ENCODE data around the gene CORO2A.

CORO2A gene

DNA sequence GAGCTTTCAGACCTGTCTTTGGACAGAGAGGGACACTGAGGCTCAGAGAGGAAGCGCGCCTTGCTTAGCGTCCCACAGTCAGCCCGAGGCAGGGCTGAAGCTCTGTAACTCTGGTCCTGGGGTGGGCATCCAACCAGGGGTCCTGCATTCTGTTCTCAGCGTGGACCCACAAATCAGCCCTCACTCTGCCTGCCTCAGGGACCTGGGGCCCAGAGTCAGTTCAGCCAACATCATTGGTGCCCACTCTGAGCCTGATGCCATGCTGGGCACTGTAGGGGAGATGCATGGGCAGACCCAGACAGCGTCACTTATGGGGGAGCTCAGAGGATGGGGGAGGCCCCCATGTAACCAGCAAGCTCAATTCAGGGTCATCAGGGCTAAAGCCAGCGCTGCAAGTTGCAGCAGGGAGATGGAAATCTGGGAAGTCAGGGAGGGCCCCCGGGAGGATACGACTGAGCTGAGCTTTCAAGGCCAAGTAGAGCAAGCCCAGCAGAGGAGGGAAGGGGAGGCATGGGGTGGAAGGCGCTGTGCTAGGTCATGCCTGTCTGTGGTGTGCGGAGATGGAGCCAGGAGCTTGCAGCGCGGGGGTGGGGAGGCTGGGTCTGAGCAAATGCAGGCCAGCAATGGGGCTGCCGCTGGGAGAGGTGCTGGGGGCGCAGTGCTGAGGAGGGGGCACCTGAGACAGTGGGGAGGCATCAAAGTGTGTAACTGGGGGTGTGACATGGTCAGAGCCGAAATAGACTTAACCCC lies 21.1 kb downstream of the CORO2A start:
- H3K27ac ChIP-seq (ENCODE audit: low read depth, low read length): no peak overlapping the region
- H3K27me3 ChIP-seq (ENCODE audit: control insufficient read depth, insufficient read depth, low read length): no peaks in the 10 kb centered on the region
- no peak overlapping the region for H3K9ac ChIP-seq (ENCODE audit: low read depth, low read length)
- H3K9me3 ChIP-seq (ENCODE audit: control insufficient read depth, insufficient read depth, low read length): no peaks in the 10 kb centered on the region
- no peaks in the 10 kb centered on the region for H3K36me3 ChIP-seq (ENCODE audit: control insufficient read depth, insufficient read depth, low read length)
- no peak overlapping the region for H3K4me3 ChIP-seq (ENCODE audit: low read depth, low read length)
- peaks cover 32% of the 10 kb centered on the region for H3K4me1 ChIP-seq (ENCODE audit: control insufficient read depth, insufficient read depth, low read length)

DNA sequence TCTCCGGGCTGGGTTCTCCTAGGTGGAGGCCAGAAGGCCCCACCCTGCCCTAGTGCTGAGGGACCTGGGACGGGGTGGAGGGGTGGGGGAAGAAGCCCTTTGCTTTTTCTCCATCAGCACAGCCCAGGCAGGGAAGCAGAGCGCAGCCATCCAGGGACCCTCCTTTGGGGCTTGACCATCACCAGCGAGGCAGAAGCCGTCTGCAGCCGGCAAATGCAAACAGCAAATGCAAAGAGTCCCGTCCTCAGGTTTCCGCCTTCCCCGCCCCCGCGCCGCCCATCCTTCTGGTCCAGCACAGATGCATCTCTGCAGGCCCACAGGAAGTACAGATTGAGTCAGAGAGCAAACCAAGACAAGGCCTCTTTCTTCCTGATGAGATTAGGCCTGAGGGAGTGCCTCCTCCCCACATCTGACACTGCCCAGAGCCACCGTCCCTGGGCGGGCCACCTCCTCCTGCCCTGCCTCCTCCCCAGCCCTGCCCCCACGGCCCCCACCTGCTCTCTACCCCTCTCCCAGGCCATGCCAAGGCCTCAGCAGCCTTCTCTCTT lies 23.4 kb downstream of the CORO2A start:
- no peak overlapping the region for H3K4me3 ChIP-seq (ENCODE audit: low read depth, low read length)
- H3K9ac ChIP-seq (ENCODE audit: low read depth, low read length): no peak overlapping the region
- peak overlapping the region; percentile 23 for H3K27ac ChIP-seq (ENCODE audit: low read depth, low read length)
- peaks cover 30% of the 10 kb centered on the region for H3K4me1 ChIP-seq (ENCODE audit: control insufficient read depth, insufficient read depth, low read length)
- no peaks in the 10 kb centered on the region for H3K27me3 ChIP-seq (ENCODE audit: control insufficient read depth, insufficient read depth, low read length)
- no peaks in the 10 kb centered on the region for H3K36me3 ChIP-seq (ENCODE audit: control insufficient read depth, insufficient read depth, low read length)
- H3K9me3 ChIP-seq (ENCODE audit: control insufficient read depth, insufficient read depth, low read length): no peaks in the 10 kb centered on the region

- no peak overlapping the region for H3K9ac ChIP-seq (ENCODE audit: low read depth, low read length)
- no peak overlapping the region for H3K4me3 ChIP-seq (ENCODE audit: low read depth, low read length)
- H3K9me3 ChIP-seq (ENCODE audit: control insufficient read depth, insufficient read depth, low read length): no peaks in the 10 kb centered on the region
- no peaks in the 10 kb centered on the region for H3K36me3 ChIP-seq (ENCODE audit: control insufficient read depth, insufficient read depth, low read length)
- H3K27ac ChIP-seq (ENCODE audit: low read depth, low read length): no peak overlapping the region
- H3K4me1 ChIP-seq (ENCODE audit: control insufficient read depth, insufficient read depth, low read length): peaks cover 30% of the 10 kb centered on the region
- H3K27me3 ChIP-seq (ENCODE audit: control insufficient read depth, insufficient read depth, low read length): no peaks in the 10 kb centered on the region
These were observed 24.2 kb downstream of the CORO2A start for GRCh38 chr9:98168153-98168780.

DNA sequence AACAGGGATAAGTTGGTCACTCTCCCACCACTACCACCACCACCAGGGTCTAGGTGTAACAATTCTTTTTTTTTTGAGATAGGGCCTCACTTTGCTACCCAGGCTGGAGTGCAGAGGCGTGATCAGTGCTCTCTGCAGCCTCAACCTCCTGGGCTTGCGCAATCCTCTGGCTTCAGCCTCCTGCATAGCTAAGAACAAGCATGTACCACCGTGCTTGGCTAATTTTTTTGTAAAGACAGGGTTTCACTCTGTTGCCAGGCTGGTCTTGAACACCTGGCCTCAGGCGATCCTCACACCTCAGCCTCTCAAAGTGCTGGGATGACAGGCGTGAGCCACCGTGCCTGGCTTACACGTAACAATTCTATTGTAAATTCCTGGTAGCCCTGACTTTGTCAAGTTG lies 27.5 kb downstream of the CORO2A start:
- no peak overlapping the region for H3K9ac ChIP-seq (ENCODE audit: low read depth, low read length)
- no peaks in the 10 kb centered on the region for H3K27me3 ChIP-seq (ENCODE audit: control insufficient read depth, insufficient read depth, low read length)
- H3K27ac ChIP-seq (ENCODE audit: low read depth, low read length): no peak overlapping the region
- H3K4me1 ChIP-seq (ENCODE audit: control insufficient read depth, insufficient read depth, low read length): peaks cover 17% of the 10 kb centered on the region
- H3K4me3 ChIP-seq (ENCODE audit: low read depth, low read length): no peak overlapping the region
- H3K9me3 ChIP-seq (ENCODE audit: control insufficient read depth, insufficient read depth, low read length): no peaks in the 10 kb centered on the region
- H3K36me3 ChIP-seq (ENCODE audit: control insufficient read depth, insufficient read depth, low read length): no peaks in the 10 kb centered on the region

DNA sequence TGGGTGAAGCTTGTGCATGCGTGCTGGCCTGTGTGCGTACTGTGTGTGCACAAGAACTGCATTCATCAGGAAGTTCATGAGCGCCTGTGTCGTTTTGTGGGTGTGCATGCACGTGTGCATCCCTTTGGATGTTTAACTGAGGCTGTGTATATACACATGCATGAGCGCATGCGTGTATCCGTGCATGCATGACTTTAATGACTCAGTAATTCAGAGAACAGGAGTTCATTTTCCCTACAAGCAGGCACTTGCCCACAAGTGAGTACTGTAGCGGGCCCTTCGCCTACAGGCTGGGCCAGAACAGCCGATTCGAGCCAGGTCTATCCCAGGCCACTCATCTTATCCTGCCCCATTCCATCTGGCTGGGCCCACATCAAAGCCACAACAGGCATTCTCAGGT lies 29.8 kb downstream of the CORO2A start:
- H3K27ac ChIP-seq (ENCODE audit: low read depth, low read length): no peak overlapping the region
- H3K4me3 ChIP-seq (ENCODE audit: low read depth, low read length): no peak overlapping the region
- H3K9ac ChIP-seq (ENCODE audit: low read depth, low read length): no peak overlapping the region
- H3K36me3 ChIP-seq (ENCODE audit: control insufficient read depth, insufficient read depth, low read length): no peaks in the 10 kb centered on the region
- H3K4me1 ChIP-seq (ENCODE audit: control insufficient read depth, insufficient read depth, low read length): 0 out of 2 replicates have a peak, but pooled peaks cover 3% of the 10 kb centered on the region
- no peaks in the 10 kb centered on the region for H3K27me3 ChIP-seq (ENCODE audit: control insufficient read depth, insufficient read depth, low read length)
- H3K9me3 ChIP-seq (ENCODE audit: control insufficient read depth, insufficient read depth, low read length): no peaks in the 10 kb centered on the region

DNA sequence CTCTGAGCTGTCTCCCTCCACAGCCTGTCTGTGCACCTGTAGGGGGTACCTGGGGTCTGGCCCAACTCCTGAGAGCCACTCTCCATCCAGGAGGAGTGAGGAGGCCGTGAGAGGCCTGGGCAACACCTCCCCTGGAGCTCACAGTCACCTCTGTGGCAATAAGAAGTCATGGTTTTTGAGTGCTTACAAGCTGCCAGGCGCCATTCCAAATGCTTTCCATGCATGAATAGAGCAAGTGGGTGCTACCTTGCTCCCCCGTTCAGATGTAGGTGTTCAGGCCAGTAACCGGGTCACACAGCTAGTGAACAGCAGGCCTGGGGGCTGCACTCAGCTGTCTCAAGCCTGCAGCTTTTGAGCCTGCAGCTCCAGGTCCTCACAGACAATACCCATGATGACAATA lies 30.6 kb downstream of the CORO2A start:
- Histone ChIP-seq H3K4me3 (ENCODE audit: low read depth, low read length) (no peak overlapping the region), H3K4me1 (ENCODE audit: control insufficient read depth, insufficient read depth, low read length) (0 out of 2 replicates have a peak, but pooled peaks cover 3% of the 10 kb centered on the region), H3K9me3 (ENCODE audit: control insufficient read depth, insufficient read depth, low read length) (no peaks in the 10 kb centered on the region), H3K27ac (ENCODE audit: low read depth, low read length) (no peak overlapping the region), H3K27me3 (ENCODE audit: control insufficient read depth, insufficient read depth, low read length) (no peaks in the 10 kb centered on the region), H3K9ac (ENCODE audit: low read depth, low read length) (no peak overlapping the region), H3K36me3 (ENCODE audit: control insufficient read depth, insufficient read depth, low read length) (0 out of 2 replicates have a peak, but pooled peaks cover under 1% of the 10 kb centered on the region)

DNA sequence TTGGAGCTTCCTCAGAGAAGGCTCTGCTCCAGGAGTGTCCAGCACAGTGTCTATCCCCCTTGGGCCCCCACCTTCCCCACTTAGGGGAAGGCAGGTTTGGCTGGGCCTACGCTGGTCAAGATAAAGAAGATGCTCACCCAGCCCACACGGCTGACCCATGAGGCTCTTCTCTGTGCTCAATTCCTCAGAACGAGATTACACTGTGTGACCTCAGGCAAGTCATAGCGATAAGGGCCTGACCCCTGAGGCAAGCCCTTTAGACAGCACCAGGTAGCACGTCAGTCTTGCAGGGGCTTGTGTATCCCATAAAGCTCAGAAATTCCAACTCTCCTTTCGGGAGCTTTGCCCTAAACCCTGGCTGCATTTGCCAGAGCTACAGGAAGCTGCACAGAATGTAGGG lies 32.6 kb downstream of the CORO2A start:
- peaks cover 14% of the 10 kb centered on the region for H3K36me3 ChIP-seq (ENCODE audit: control insufficient read depth, insufficient read depth, low read length)
- no peak overlapping the region for H3K27ac ChIP-seq (ENCODE audit: low read depth, low read length)
- H3K9me3 ChIP-seq (ENCODE audit: control insufficient read depth, insufficient read depth, low read length): no peaks in the 10 kb centered on the region
- H3K4me3 ChIP-seq (ENCODE audit: low read depth, low read length): no peak overlapping the region
- no peaks in the 10 kb centered on the region for H3K4me1 ChIP-seq (ENCODE audit: control insufficient read depth, insufficient read depth, low read length)
- H3K9ac ChIP-seq (ENCODE audit: low read depth, low read length): no peak overlapping the region
- H3K27me3 ChIP-seq (ENCODE audit: control insufficient read depth, insufficient read depth, low read length): no peaks in the 10 kb centered on the region

- no peak overlapping the region for H3K4me3 ChIP-seq (ENCODE audit: low read depth, low read length)
- no peaks in the 10 kb centered on the region for H3K9me3 ChIP-seq (ENCODE audit: control insufficient read depth, insufficient read depth, low read length)
- no peaks in the 10 kb centered on the region for H3K27me3 ChIP-seq (ENCODE audit: control insufficient read depth, insufficient read depth, low read length)
- H3K27ac ChIP-seq (ENCODE audit: low read depth, low read length): no peak overlapping the region
- H3K4me1 ChIP-seq (ENCODE audit: control insufficient read depth, insufficient read depth, low read length): no peaks in the 10 kb centered on the region
- no peak overlapping the region for H3K9ac ChIP-seq (ENCODE audit: low read depth, low read length)
- peaks cover 19% of the 10 kb centered on the region for H3K36me3 ChIP-seq (ENCODE audit: control insufficient read depth, insufficient read depth, low read length)
These were observed 33.1 kb downstream of the CORO2A start for GRCh38 chr9:98159301-98159700.

- Histone ChIP-seq H3K4me3 (ENCODE audit: low read depth, low read length) (no peak overlapping the region), H3K36me3 (ENCODE audit: control insufficient read depth, insufficient read depth, low read length) (peaks cover 20% of the 10 kb centered on the region), H3K9ac (ENCODE audit: low read depth, low read length) (no peak overlapping the region), H3K9me3 (ENCODE audit: control insufficient read depth, insufficient read depth, low read length) (no peaks in the 10 kb centered on the region), H3K27me3 (ENCODE audit: control insufficient read depth, insufficient read depth, low read length) (no peaks in the 10 kb centered on the region), H3K4me1 (ENCODE audit: control insufficient read depth, insufficient read depth, low read length) (no peaks in the 10 kb centered on the region), H3K27ac (ENCODE audit: low read depth, low read length) (no peak overlapping the region)
These were observed 34.2 kb downstream of the CORO2A start for GRCh38 chr9:98158071-98158831.

DNA sequence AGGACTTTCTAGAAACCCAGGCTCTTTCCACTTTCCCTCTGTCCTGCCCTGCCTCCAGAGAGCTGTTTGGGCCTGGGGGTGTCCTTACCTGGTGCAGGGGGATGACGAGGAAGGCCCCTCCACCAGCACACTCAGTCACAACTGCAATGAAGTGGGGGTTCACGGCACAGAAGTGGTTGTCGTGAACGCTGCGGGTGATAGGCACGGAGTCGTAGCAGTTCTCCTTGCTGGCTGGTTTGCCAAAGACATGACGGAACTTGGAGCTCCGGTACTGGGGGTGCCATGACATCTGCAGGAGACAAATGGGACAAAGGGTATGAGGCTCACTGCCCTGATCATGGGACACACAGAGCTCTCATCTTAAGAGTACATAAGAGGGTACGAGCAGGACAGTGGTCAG lies 35.1 kb downstream of the CORO2A start:
- H3K27ac ChIP-seq (ENCODE audit: low read depth, low read length): no peak overlapping the region
- H3K4me1 ChIP-seq (ENCODE audit: control insufficient read depth, insufficient read depth, low read length): no peaks in the 10 kb centered on the region
- no peaks in the 10 kb centered on the region for H3K27me3 ChIP-seq (ENCODE audit: control insufficient read depth, insufficient read depth, low read length)
- H3K9me3 ChIP-seq (ENCODE audit: control insufficient read depth, insufficient read depth, low read length): no peaks in the 10 kb centered on the region
- H3K36me3 ChIP-seq (ENCODE audit: control insufficient read depth, insufficient read depth, low read length): peaks cover 20% of the 10 kb centered on the region
- no peak overlapping the region for H3K4me3 ChIP-seq (ENCODE audit: low read depth, low read length)
- H3K9ac ChIP-seq (ENCODE audit: low read depth, low read length): no peak overlapping the region

DNA sequence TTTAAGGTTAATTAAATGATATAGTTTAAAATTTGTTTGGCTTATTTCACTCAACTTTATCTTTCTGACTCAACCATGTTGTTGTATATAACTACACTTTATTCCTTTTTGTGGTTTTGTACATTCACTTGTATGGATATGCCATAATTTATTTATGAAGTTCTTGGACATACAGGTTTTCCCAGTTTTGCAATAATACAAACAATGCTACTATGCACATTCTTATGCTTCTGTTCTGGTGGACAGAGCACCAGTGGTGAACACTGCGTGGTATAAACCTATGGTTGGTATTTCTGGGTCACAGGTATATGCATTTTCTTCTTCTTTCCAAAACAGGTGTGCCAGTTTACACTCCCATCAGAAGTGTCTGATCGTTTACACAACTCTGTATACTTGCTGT lies 37.8 kb downstream of the CORO2A start:
- no peaks in the 10 kb centered on the region for H3K4me1 ChIP-seq (ENCODE audit: control insufficient read depth, insufficient read depth, low read length)
- no peak overlapping the region for H3K4me3 ChIP-seq (ENCODE audit: low read depth, low read length)
- no peaks in the 10 kb centered on the region for H3K27me3 ChIP-seq (ENCODE audit: control insufficient read depth, insufficient read depth, low read length)
- peaks cover 20% of the 10 kb centered on the region for H3K36me3 ChIP-seq (ENCODE audit: control insufficient read depth, insufficient read depth, low read length)
- H3K9ac ChIP-seq (ENCODE audit: low read depth, low read length): no peak overlapping the region
- no peaks in the 10 kb centered on the region for H3K9me3 ChIP-seq (ENCODE audit: control insufficient read depth, insufficient read depth, low read length)
- H3K27ac ChIP-seq (ENCODE audit: low read depth, low read length): no peak overlapping the region
